Prostate gland (tissue), 2 donors: ENCODE measurements around the gene PIGU. TPM values are rescaled to one million over a fixed set of nuclear protein-coding genes. Genes with fewer than 3 reads are reported as not detected.
"Not testable (repeated sequence)": the region's sequence is repeated elsewhere in the genome, so short reads cannot be mapped to it uniquely, and the experiment has no call there.

ENCODE experiments used
- DNase-seq: peaks from one replicate; pipeline ENCODE4 v3.0.0-alpha.2; 2019; ENCODE audit warnings: low spot score
- H3K27ac ChIP-seq, 2 donors: fragments of 200-600 bp; sonication (generic); 2 replicates each; pipeline ENCODE4 v1.5.1; 2017 to 2019
- H3K27me3 ChIP-seq: fragments of 200-600 bp; sonication (generic); replicated peaks from 2 replicates; pipeline ENCODE4 v1.5.1; 2019; ENCODE audit not compliant: insufficient read depth
- H3K36me3 ChIP-seq, 2 donors: fragments of 200-600 bp; sonication (generic); 1 replicate in 1 of 2; 2 replicates in 1 of 2; pipeline versions ENCODE4 v1.5.1 to v1.8.1; 2017 to 2019
- H3K4me1 ChIP-seq: fragments of 200-600 bp; sonication (generic); replicated peaks from 2 replicates; pipeline ENCODE4 v1.5.1; 2019
- H3K4me3 ChIP-seq, 2 donors: fragments of 200-600 bp; sonication (generic); 2 replicates each; pipeline ENCODE4 v1.5.1; 2017 to 2019
- H3K9me3 ChIP-seq: fragments of 200-600 bp; sonication (generic); 2 replicates; pipeline ENCODE4 v1.5.1; 2017
- CTCF ChIP-seq, 4 experiments: fragments of 200-600 bp in 2 of 4; fragments of 450-650 bp in 2 of 4; sonication (generic) in 2 of 4; IDR thresholded peaks; 1 replicate in 3 of 4; 2 replicates in 1 of 4; pipeline ENCODE4 v1.5.1; 2016 to 2019; ENCODE audit warnings: antibody characterized with exemption in 4 of 4, mild to moderate bottlenecking in 2 of 4, moderate library complexity in 2 of 4
- POLR2A ChIP-seq: fragments of 450-650 bp; IDR thresholded peaks from one replicate; pipeline ENCODE4 v1.6.1; 2016; ENCODE audit warnings: antibody characterized with exemption, mild to moderate bottlenecking
- POLR2AphosphoS5 ChIP-seq: sonication (generic); formaldehyde crosslinking; IDR thresholded peaks from one replicate; pipeline ENCODE4 v1.6.1; 2017; ENCODE audit warnings: antibody characterized with exemption
- WGBS: methylation state at CpG from one replicate; pipeline ENCODE4 v1.1.5; 2018; 5-methylcytosine and 5-hydroxymethylcytosine counted together
- intact Hi-C: fragments of 100-400 bp; cut with DNase I; formaldehyde crosslinking; loops from one replicate; pipeline ENCODE4 v1.14.2; 2022
- total RNA-seq, 2 donors: library from RNA; depleted of rRNA; stranded (reverse); fragments of >200 nt; gene quantifications; one replicate each; pipeline ENCODE4 v1.1.0, GENCODE V29; 2016

PIGU gene
- total RNA-seq, 2 donors from 2014 or later = 18.2 to 26.4 TPM

GRCh38 chr20:34622821-34623451 lies 54.0 kb downstream of the PIGU start:
- Histone ChIP-seq H3K4me1 (peaks cover 6% of the 10 kb centered on the region), H3K9me3 (no peaks in the 10 kb centered on the region), H3K27me3 (no peaks in the 10 kb centered on the region), H3K4me3 (no peak overlapping the region), H3K27ac (no peak overlapping the region), H3K36me3 (no peaks in the 10 kb centered on the region)
- 41% methylated on average over 6 of the region's 6 CpGs for WGBS
- intact Hi-C loops = no loop called here
- no peak for TF ChIP-seq POLR2AphosphoS5
- no peak for TF ChIP-seq CTCF (IDR thresholded peaks at IDR 0.05)
- TF ChIP-seq POLR2A = no peak
- no peak for DNase-seq

- no peak for TF ChIP-seq POLR2AphosphoS5
- no peak for TF ChIP-seq POLR2A
- Histone ChIP-seq H3K27me3 (no peaks in the 10 kb centered on the region), H3K9me3 (no peaks in the 10 kb centered on the region), H3K36me3 (no peaks in the 10 kb centered on the region), H3K27ac (no peak overlapping the region), H3K4me3 (no peak overlapping the region), H3K4me1 (no peaks in the 10 kb centered on the region)
- intact Hi-C loops = no loop called here
- 92% methylated on average over 13 of the region's 13 CpGs for WGBS
- no peak for DNase-seq
Observed at GRCh38 chr20:34621383-34622367, 55.2 kb downstream of the PIGU start.

- H3K4me1 ChIP-seq = no peaks in the 10 kb centered on the region
- H3K27me3 ChIP-seq = no peaks in the 10 kb centered on the region
- no peak overlapping the region for H3K4me3 ChIP-seq
- intact Hi-C loops = no loop called here
- no peak for TF ChIP-seq CTCF (IDR thresholded peaks at IDR 0.05)
- TF ChIP-seq POLR2AphosphoS5 = no peak
- TF ChIP-seq POLR2A = no peak
- DNase-seq = no peak
- no peak overlapping the region for H3K27ac ChIP-seq
- H3K9me3 ChIP-seq = no peaks in the 10 kb centered on the region
- H3K36me3 ChIP-seq = no peaks in the 10 kb centered on the region
Observed at GRCh38 chr20:34621036-34621343, 55.9 kb downstream of the PIGU start.

GRCh38 chr20:34618676-34619075 lies 58.2 kb downstream of the PIGU start:
- intact Hi-C loops = no loop called here
- H3K4me3 ChIP-seq = no peak overlapping the region
- no peaks in the 10 kb centered on the region for H3K9me3 ChIP-seq
- H3K36me3 ChIP-seq = no peaks in the 10 kb centered on the region
- TF ChIP-seq CTCF (IDR thresholded peaks at IDR 0.05) = no peak
- H3K4me1 ChIP-seq = no peaks in the 10 kb centered on the region
- no peak overlapping the region for H3K27ac ChIP-seq
- H3K27me3 ChIP-seq = no peaks in the 10 kb centered on the region
- DNase-seq = no peak
- 68% methylated on average over 2 of the region's 2 CpGs for WGBS

GRCh38 chr20:34616913-34617312 lies 60.0 kb downstream of the PIGU start:
- H3K9me3 ChIP-seq, H3K27ac ChIP-seq, intact Hi-C loops, H3K36me3 ChIP-seq, H3K4me3 ChIP-seq, H3K4me1 ChIP-seq, DNase-seq, H3K27me3 ChIP-seq: not testable (repeated sequence)
- 94% methylated on average over 8 of the region's 8 CpGs for WGBS

- Histone ChIP-seq H3K4me3 (no peak overlapping the region), H3K4me1 (no peaks in the 10 kb centered on the region), H3K27me3 (no peaks in the 10 kb centered on the region), H3K27ac (no peak overlapping the region), H3K36me3 (no peaks in the 10 kb centered on the region), H3K9me3 (no peaks in the 10 kb centered on the region)
- intact Hi-C loops = no loop called here
- TF ChIP-seq POLR2AphosphoS5 = no peak
- no peak for TF ChIP-seq POLR2A
- no peak for TF ChIP-seq CTCF (IDR thresholded peaks at IDR 0.05)
- no peak for DNase-seq
- 85% methylated on average over 5 of the region's 5 CpGs for WGBS
Observed at GRCh38 chr20:34615477-34615876, 61.4 kb downstream of the PIGU start.

- H3K36me3 ChIP-seq, DNase-seq, H3K27me3 ChIP-seq, H3K9me3 ChIP-seq, H3K27ac ChIP-seq, H3K4me1 ChIP-seq, intact Hi-C loops, H3K4me3 ChIP-seq: not testable (repeated sequence)
- 92% methylated on average over 4 of the region's 4 CpGs for WGBS
Observed at GRCh38 chr20:34611976-34612375, 64.9 kb downstream of the PIGU start.
